ENCODE measurements around the gene BEST2.
"Not testable (repeated sequence)": the region's sequence is repeated elsewhere in the genome, so short reads cannot be mapped to it uniquely, and the experiment has no call there.

BEST2 gene

GRCh38 chr19:12789098-12789903 lies 37.7 kb downstream of the BEST2 start:
- peak; percentile 64 for DNase-seq

GRCh38 chr19:12789904-12790619 lies 38.5 kb downstream of the BEST2 start:
- peak; percentile 97 for DNase-seq

GRCh38 chr19:12790628-12791344 lies 39.2 kb downstream of the BEST2 start:
- DNase-seq, result peak; percentile 45

GRCh38 chr19:12791345-12792050 lies 39.9 kb downstream of the BEST2 start, which contains the start of gene JUNB:
JUNB (plus strand) TSS chr19:12791486; CDS start chr19:12791772, 286 bp downstream.
- DNase-seq, result peak; percentile 98

- DNase-seq, result peak; percentile 81
Observed at GRCh38 chr19:12792051-12792852, 40.7 kb downstream of the BEST2 start.

GRCh38 chr19:12792853-12793289 lies 41.3 kb downstream of the BEST2 start:
- no peak for DNase-seq

GRCh38 chr19:12793290-12794195 lies 42.0 kb downstream of the BEST2 start:
- peak; percentile 94 for DNase-seq

- DNase-seq, result no peak
Observed at GRCh38 chr19:12794196-12794941, 42.8 kb downstream of the BEST2 start.

- no peak for DNase-seq
Observed at GRCh38 chr19:12794971-12795381, 43.4 kb downstream of the BEST2 start.

- DNase-seq, result peak; percentile 83
Observed at GRCh38 chr19:12796146-12797071, 44.8 kb downstream of the BEST2 start.

- DNase-seq, result no peak
Observed at GRCh38 chr19:12797141-12797587, 45.6 kb downstream of the BEST2 start.

GRCh38 chr19:12797607-12798006 lies 46.0 kb downstream of the BEST2 start:
- not testable (repeated sequence) for DNase-seq

- DNase-seq, result no peak
Observed at GRCh38 chr19:12799742-12800465, 48.3 kb downstream of the BEST2 start.

- DNase-seq, result no peak
Observed at GRCh38 chr19:12800466-12800770, 48.8 kb downstream of the BEST2 start.

- DNase-seq, result peak; percentile 58
Observed at GRCh38 chr19:12800923-12801465, 49.4 kb downstream of the BEST2 start.

GRCh38 chr19:12801466-12802266 lies 50.1 kb downstream of the BEST2 start, which contains the start of the genes PRDX2 and THSD8:
PRDX2 (minus strand) TSS chr19:12801800; CDS start chr19:12801261, 539 bp downstream.
THSD8 (plus strand) TSS chr19:12802069; CDS start chr19:12802072, 3 bp downstream.
- DNase-seq, result peak; percentile 85
